GM19240 (cell line): ENCODE data around the gene SH3GLB1.
"Not testable (repeated sequence)": the region's sequence is repeated elsewhere in the genome, so short reads cannot be mapped to it uniquely, and the experiment has no call there.

Source experiments
- DNase-seq: peaks from one replicate; pipeline ENCODE4 v3.0.0; 2011; ENCODE audit warnings: low spot score; ENCODE audit not compliant: insufficient read length

Gene SH3GLB1

DNA sequence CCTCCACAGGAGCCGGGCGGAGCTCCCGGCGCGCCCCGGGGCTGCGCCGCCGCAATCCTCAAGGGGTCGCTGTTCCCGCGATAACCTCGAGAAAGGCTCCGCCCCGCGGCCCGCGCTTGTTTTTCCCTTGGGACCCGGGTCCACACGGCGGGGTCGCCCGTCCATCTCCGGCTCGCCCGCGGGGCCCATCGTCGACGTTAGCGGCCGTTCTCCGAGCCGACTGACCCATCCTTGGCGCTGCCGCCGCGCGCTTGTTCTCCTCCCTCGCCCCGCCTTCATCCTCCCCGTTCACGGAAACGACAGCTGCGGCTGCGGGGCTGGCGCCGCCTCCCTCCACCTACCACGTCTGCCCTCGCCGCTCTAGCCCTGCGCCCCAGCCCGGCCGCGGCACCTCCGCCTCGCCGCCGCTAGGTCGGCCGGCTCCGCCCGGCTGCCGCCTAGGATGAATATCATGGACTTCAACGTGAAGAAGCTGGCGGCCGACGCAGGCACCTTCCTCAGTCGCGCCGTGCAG, at the start of gene SH3GLB1:
Gene SH3GLB1 (plus strand): TSS at position 119 of the 514 bp plus-strand sequence. CDS start 324 bp downstream, at position 443.
- peak; percentile 32 for DNase-seq

GRCh38 chr1:86658381-86658780, 46.0 kb upstream of the SH3GLB1 start:
- not testable (repeated sequence) for DNase-seq

GRCh38 chr1:86666368-86666767, 38.0 kb upstream of the SH3GLB1 start:
- DNase-seq, result no peak

DNA sequence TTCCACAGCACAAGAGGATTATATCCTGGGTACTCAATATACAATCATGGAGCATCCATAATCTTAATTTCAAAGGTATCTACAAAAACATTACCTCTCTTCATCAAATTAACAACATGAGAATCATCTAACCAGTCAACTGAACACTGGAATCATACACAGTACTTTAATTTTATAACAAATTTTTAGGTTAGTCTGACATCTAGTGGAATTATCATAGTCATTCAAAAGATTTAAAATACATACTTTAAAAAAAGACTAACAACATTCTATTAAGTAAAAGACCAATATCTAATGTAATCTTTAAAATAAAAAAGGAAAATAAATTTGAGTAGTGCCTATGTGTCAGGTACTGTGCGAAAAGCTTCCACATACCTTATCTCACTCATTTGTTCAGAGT, 16.8 kb upstream of the SH3GLB1 start:
- DNase-seq, result no peak

DNA sequence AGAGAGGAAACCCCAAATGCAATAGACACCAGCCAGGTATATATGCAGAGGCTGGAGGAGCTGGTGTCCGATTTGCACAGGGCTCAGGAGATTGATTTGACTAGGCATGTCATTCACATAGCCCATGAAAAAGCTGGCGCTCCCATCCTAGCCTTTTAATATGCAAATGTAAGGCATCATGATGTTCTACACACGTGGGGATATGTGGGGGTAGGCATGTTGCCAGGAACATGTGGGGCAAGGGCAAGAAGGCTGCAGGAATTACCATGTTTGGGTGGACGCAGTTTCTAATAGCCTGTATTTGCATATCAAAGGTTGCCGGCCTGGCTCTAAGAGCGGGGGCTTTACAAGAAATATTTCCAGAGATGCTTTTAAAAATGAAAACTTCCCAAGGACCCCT, 11.7 kb upstream of the SH3GLB1 start:
- DNase-seq, result no peak

GRCh38 chr1:86695400-86695799, 9.0 kb upstream of the SH3GLB1 start:
- DNase-seq, result no peak

DNA sequence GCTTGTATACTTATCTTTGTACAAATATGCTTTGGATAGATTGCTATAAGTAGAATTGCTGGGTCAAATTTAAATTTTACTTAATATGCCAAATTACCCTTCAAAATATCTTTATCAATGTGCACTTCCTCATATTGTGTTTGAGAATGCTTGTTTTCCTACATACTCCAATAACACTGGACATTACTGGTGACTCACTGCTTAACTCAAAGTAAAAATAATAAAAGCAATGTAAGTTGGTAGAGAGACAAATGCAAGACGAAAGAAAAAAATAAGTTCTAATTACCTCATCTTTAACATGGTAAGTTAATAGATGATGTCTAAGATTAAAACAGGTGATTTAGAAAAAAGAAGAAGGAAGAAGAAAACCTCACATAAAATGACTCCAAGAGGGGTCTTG, 7.9 kb upstream of the SH3GLB1 start:
- DNase-seq, result no peak

DNA sequence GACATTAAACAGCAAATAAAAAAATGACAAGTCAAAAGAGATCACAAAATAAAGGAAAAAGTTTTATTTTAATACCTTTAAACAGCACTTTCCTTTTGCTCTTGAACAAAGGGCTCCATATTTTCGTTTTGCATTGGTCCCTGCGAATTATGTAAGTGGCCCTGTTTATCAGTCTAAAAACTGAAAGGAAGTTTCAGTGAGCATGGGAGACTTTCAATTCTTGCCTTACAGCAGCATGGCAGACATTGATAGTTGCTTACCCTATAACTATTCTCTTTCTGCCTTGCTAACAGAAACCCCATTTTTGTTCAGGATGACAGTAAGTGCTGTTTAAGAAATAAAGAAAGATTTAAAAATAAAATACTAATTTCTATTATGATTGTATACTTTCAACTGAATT, 5.2 kb upstream of the SH3GLB1 start:
- no peak for DNase-seq

DNA sequence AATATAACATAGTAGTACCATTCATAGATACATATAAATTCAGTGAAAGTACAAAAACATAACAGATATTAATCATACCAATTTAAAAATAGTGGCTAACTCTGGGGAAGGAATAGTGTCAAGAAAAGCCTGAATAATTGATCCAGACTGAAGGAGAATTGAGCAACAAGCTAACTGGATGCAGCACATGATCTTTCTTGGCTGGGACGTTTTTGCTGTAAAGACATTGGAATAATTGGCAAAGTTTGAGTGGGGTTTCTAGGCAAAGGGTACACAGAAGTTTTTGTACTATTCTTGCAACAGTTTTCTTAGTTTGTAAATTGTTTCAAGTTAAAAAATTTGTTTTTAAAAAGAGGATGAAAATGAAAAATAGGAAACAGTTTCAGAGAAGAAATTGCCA, 2.6 kb upstream of the SH3GLB1 start:
- no peak for DNase-seq

DNA sequence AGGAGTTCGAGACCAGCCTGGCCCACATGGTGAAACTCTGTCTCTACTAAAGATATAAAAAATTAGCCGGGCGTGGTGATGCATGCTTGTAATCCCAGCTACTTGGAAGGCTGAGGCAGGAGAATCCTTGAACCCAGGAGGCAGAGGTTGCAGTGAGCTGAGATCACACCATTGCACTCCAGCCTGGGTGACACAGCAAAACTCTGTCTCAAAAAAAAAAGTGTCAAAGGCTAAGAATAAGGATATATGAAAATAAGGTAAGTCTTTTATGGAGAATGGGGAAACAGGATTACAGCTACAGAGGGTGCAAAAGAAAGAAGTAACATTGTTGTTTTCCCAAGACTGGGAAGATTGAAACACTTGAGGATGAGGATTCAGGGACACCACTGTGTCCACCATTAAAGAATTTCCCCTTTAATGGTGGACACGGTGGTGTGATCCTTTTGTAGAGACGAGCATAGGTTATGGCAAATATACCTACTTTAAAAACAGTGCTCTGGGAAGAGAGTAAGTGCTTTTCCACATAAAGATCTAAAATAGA, 1.4 kb upstream of the SH3GLB1 start:
- DNase-seq, result not testable (repeated sequence)

- no peak for DNase-seq
Measured at GRCh38 chr1:86703696-86704457, 499 bp upstream of the SH3GLB1 start.

GRCh38 chr1:86704972-86705664, 742 bp downstream of the SH3GLB1 start:
- DNase-seq, result no peak

DNA sequence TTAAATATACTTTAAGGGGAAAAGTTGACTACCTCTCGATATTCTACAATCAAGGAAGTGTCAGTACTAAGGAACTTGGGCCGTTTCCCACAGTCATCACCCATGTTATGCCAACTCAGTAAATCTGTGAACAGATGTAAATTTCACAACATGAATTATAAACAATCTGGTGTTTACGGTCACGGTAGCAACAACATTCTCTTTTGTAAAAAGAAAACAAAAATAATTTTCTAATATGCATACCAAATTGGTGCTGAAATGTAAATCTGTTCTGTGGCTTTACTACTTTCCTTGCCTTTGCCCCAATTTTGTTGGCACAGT, 1.2 kb downstream of the SH3GLB1 start:
- no peak for DNase-seq

- DNase-seq, result no peak
Measured at GRCh38 chr1:86706018-86706635, 1.8 kb downstream of the SH3GLB1 start.

GRCh38 chr1:86708920-86709319, 4.5 kb downstream of the SH3GLB1 start:
- DNase-seq, result no peak

- no peak for DNase-seq
Measured at GRCh38 chr1:86712088-86712860, 7.9 kb downstream of the SH3GLB1 start.

GRCh38 chr1:86713477-86713876, 9.1 kb downstream of the SH3GLB1 start:
- no peak for DNase-seq

DNA sequence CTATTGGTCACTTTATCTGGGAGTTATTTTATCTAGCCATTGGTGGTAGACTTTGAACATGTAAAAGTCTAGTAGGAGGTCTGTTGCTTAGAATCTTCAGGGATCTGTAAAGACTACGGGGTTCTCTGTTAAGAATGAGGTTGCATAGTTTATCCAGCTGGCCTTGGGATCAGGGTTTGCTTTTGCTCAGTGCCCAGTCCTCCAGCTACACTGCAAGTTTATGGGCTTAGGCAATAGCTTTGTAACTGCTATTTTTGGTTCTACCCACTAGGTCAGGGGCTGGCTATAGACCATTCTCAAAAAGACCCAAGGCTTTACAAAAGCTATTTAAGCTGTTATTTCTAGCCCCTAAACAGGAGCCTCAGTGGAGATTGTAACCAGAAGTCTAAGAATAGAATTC, 9.8 kb downstream of the SH3GLB1 start:
- DNase-seq, result no peak

- DNase-seq, result no peak
Measured at GRCh38 chr1:86714561-86715244, 10.3 kb downstream of the SH3GLB1 start.

DNA sequence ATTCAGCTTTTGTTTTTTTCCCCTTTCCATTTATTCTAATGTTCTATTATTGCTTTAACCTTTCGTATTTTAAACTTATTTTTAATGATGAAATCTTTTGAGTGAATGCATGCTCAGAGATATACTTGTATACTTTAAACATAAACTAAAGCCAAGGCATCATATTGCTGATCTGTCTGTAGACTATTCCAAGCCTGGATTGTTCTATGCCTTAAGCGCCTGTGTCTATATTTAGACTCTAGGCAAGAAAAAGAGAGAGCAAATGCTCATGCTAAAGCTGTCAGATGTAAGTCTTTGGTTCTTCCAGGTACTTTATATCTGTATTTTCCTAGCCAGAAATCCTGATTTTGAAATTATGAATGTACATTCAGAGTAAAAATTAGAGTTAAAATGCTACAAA, 14.4 kb downstream of the SH3GLB1 start:
- DNase-seq, result no peak

- no peak for DNase-seq
Measured at GRCh38 chr1:86731416-86731815, 27.0 kb downstream of the SH3GLB1 start.
